Endothelial cell (in vitro differentiated cells): ENCODE data around the gene PLEKHA4. TPM values are rescaled to one million over a fixed set of nuclear protein-coding genes. Genes with fewer than 3 reads are reported as not detected.
"Not testable (repeated sequence)": the region's sequence is repeated elsewhere in the genome, so short reads cannot be mapped to it uniquely, and the experiment has no call there.

Experiments
- DNase-seq: peaks from one replicate; pipeline ENCODE4 v3.0.0; 2021; ENCODE audit warnings: low spot score
- H3K27ac Mint-ChIP-seq: one replicate; pipeline ENCODE4 v1.8.0; 2021; ENCODE audit warnings: mixed read lengths, inconsistent platforms; ENCODE audit not compliant: unreplicated experiment
- H3K27me3 Mint-ChIP-seq: one replicate; pipeline ENCODE4 v1.8.0; 2021; ENCODE audit warnings: mild to moderate bottlenecking, moderate library complexity, mixed read lengths, inconsistent platforms; ENCODE audit not compliant: unreplicated experiment
- H3K36me3 Mint-ChIP-seq: one replicate; pipeline ENCODE4 v1.8.0; 2021; ENCODE audit warnings: mild to moderate bottlenecking, low read depth, mixed read lengths, inconsistent platforms; ENCODE audit not compliant: unreplicated experiment
- H3K4me1 Mint-ChIP-seq: one replicate; pipeline ENCODE4 v1.8.0; 2021; ENCODE audit warnings: mild to moderate bottlenecking, mixed read lengths, inconsistent platforms; ENCODE audit not compliant: unreplicated experiment
- H3K4me3 Mint-ChIP-seq: one replicate; pipeline ENCODE4 v1.8.0; 2021; ENCODE audit warnings: mild to moderate bottlenecking, mixed read lengths, inconsistent platforms; ENCODE audit not compliant: unreplicated experiment
- H3K9me3 Mint-ChIP-seq: one replicate; pipeline ENCODE4 v1.8.0; 2021; ENCODE audit warnings: mixed read lengths, inconsistent platforms; ENCODE audit not compliant: unreplicated experiment
- CTCF ChIP-seq: fragments of 200-600 bp; sonication (generic); IDR thresholded peaks from one replicate; pipeline ENCODE4 v1.5.0; 2021; ENCODE audit warnings: antibody characterized with exemption; ENCODE audit not compliant: unreplicated experiment
- total RNA-seq: library from RNA; stranded (reverse); fragmentation: NEBNext Ultra II Directional; extraction: Animal tissue kit (Norgen Biotek cat#: 25700); gene quantifications from one replicate; pipeline ENCODE4 v1.2.1, GENCODE V29; 2021; ENCODE audit not compliant: unreplicated experiment

PLEKHA4 gene
- total RNA-seq, 1 donor from 2014 or later, result 14.1 TPM

- peaks cover 24% of the 10 kb centered on the region for H3K4me1 Mint-ChIP-seq
- H3K9me3 Mint-ChIP-seq, result no peaks in the 10 kb centered on the region
- H3K4me3 Mint-ChIP-seq, result no peak overlapping the region
- peaks cover 4% of the 10 kb centered on the region for H3K36me3 Mint-ChIP-seq
- no peak for TF ChIP-seq CTCF
- DNase-seq, result no peak
- H3K27ac Mint-ChIP-seq, result no peak overlapping the region
- H3K27me3 Mint-ChIP-seq, result peaks cover 11% of the 10 kb centered on the region
Measured at GRCh38 chr19:48897181-48897580, 28.8 kb upstream of the PLEKHA4 start.

- H3K4me3 Mint-ChIP-seq, result no peak overlapping the region
- peaks cover 4% of the 10 kb centered on the region for H3K36me3 Mint-ChIP-seq
- H3K27ac Mint-ChIP-seq, result no peak overlapping the region
- H3K9me3 Mint-ChIP-seq, result no peaks in the 10 kb centered on the region
- DNase-seq, result no peak
- peaks cover 32% of the 10 kb centered on the region for H3K4me1 Mint-ChIP-seq
- H3K27me3 Mint-ChIP-seq, result peaks cover 14% of the 10 kb centered on the region
- no peak for TF ChIP-seq CTCF
Measured at GRCh38 chr19:48896191-48896720, 27.8 kb upstream of the PLEKHA4 start.

- peak overlapping the region; percentile 96 for H3K27ac Mint-ChIP-seq
- peaks cover 26% of the 10 kb centered on the region for H3K4me1 Mint-ChIP-seq
- TF ChIP-seq CTCF, result no peak
- H3K9me3 Mint-ChIP-seq, result no peaks in the 10 kb centered on the region
- H3K4me3 Mint-ChIP-seq, result no peak overlapping the region
- H3K27me3 Mint-ChIP-seq, result peaks cover 14% of the 10 kb centered on the region
- no peak for DNase-seq
- peaks cover 4% of the 10 kb centered on the region for H3K36me3 Mint-ChIP-seq
Measured at GRCh38 chr19:48895226-48895625, 26.8 kb upstream of the PLEKHA4 start.

GRCh38 chr19:48890551-48890950, 22.1 kb upstream of the PLEKHA4 start:
- Mint-ChIP-seq H3K27me3 (peaks cover 12% of the 10 kb centered on the region), H3K36me3 (peaks cover 8% of the 10 kb centered on the region), H3K27ac (no peak overlapping the region), H3K9me3 (no peaks in the 10 kb centered on the region), H3K4me3 (no peak overlapping the region), H3K4me1 (peaks cover 19% of the 10 kb centered on the region)
- no peak for TF ChIP-seq CTCF
- DNase-seq, result no peak

GRCh38 chr19:48889496-48889895, 21.1 kb upstream of the PLEKHA4 start:
- H3K36me3 Mint-ChIP-seq, DNase-seq, H3K27me3 Mint-ChIP-seq, H3K27ac Mint-ChIP-seq, H3K9me3 Mint-ChIP-seq: not testable (repeated sequence)
- Mint-ChIP-seq H3K4me3 (peak overlapping the region; percentile 48), H3K4me1 (peaks cover 13% of the 10 kb centered on the region)
